GM18505 (cell line): ENCODE results near the gene SGF29.
"Not testable (repeated sequence)": the region's sequence is repeated elsewhere in the genome, so short reads cannot be mapped to it uniquely, and the experiment has no call there.

Source experiments
- ATAC-seq: cut with Tn5 transposase; IDR thresholded peaks from one replicate; pipeline ENCODE4 v1.9.1; 2021; ENCODE audit not compliant: unreplicated experiment
- POLR2A ChIP-seq: IDR thresholded peaks from 4 replicates; pipeline ENCODE4 v1.6.1; 2011; ENCODE audit warnings: borderline replicate concordance; ENCODE audit not compliant: insufficient read depth, insufficient read length; ENCODE audit errors: extremely low read depth

Gene SGF29

DNA sequence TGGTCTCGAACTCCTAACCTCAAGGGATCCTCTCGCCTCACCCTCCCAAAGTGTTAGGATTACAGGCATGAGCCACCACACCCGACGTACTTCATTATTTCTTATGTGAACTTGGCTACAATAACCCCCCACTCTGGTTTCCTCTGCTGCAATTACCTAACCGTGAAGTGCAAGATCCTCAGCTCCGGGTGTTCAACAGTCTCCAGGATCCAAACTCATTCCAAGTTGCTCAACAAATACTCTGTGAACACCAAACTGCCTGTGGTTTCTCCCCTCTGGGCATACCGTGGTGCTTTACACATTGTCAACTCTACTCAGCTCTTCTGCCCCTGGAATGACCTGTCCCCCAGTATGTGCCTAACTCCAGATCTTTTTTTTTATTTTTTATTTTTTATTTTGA lies 62.9 kb downstream of the SGF29 start:
- TF ChIP-seq POLR2A = no peak

DNA sequence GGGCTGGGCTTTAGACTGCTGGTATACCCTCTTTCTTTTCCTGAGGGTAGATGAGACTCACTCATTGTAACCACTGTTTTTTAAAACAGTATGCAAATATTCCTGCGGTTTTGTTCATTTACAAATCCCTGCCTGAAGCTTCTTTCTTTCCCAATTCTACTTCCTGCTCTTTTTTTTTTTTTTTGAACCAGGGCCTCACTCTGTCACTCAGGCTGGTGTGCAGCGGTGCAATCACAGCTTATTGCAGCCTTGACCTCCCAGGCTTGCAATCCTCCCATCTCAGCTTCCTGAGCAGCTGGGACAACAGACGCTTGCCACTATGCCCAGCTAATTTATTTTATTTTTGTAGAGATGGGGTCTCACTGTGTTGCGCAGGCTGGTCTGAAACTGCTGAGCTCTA lies 64.2 kb downstream of the SGF29 start:
- no peak for ATAC-seq
- TF ChIP-seq POLR2A = no peak

More for the DNA sequence above, 62.9 kb downstream of the SGF29 start:
- ATAC-seq = no peak

DNA sequence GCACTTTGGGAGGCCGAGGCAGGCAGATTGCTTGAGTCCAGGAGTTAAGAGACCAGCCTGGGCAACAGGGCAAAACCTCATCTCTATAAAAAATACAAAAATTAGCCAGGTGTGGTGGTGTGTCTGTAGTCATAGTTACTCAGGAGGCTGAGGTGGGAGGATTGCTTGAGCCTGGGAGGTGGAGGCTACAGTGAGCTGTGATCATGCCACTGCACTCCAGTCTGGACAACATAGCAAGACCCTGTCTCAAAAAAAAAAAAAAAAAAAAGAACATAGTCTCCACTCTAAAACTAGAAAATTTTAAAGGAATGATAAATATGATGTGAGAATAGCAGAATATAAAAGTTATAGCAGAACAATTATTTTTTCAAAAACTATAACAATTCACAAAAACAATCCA lies 66.6 kb downstream of the SGF29 start:
- not testable (repeated sequence) for ATAC-seq

DNA sequence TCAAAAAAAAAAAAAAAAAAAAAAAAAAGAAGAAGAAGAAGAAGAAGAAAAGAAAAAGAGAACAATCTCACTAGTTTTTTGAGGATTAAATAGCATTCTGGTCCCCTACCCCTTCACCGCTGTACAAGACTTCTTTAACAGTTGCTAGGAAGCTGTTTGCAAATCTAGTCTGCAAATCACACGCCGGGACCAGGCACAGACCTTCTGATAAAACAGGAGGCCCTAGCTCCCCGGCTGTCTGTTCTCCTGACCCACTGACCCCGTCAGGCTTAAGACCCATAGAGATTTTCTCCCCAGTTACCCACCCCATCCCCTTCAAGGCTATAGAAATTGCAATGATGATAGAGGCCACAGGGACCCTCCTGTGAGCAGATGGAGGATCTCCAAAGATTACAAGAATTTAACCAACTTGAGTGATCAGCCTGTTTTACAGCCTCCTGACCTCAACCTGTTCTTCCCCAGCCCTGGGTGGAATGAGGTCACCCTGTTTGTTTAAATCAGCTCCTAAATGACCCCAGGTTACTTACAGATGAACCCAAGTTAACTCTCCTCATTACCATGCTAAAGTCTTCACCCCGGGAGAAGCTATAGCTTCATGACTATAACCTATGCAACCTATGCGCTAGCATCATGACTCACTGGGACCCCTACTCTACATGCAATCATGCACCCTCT lies 67.9 kb downstream of the SGF29 start:
- no peak for TF ChIP-seq POLR2A

DNA sequence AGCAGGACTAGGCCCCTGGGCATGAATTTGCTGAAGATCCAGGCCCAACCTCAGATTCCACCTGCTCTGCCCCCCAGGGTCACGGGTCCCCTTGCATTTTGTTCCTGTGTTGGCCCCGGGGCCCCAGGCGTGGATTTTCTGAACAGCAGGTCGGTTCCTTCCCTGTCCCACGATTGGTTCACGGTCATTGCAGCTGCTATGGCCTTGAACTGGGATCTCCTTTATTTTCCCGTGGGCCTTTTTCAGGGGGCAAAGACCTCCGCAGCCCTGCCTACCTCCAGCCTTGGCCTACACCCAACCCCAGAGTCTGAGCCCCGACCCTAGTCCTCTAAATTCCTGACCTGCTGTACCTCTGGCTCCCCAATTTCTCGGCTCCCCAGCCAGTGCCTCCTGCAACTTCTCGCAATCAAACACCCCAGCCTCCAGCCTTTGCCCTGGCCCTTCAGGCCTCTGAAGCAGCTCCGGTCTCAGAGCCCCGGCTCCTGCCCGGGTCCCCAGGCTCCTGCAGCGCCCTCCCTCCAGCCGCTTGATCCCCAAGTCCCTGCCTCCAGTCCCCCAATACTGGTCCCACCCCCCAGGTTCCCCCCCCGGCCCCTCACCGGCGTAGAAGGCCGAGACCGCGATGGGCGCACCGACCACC lies 68.9 kb downstream of the SGF29 start:
- not testable (repeated sequence) for ATAC-seq

More for the DNA sequence above, 67.9 kb downstream of the SGF29 start:
- no peak for ATAC-seq

DNA sequence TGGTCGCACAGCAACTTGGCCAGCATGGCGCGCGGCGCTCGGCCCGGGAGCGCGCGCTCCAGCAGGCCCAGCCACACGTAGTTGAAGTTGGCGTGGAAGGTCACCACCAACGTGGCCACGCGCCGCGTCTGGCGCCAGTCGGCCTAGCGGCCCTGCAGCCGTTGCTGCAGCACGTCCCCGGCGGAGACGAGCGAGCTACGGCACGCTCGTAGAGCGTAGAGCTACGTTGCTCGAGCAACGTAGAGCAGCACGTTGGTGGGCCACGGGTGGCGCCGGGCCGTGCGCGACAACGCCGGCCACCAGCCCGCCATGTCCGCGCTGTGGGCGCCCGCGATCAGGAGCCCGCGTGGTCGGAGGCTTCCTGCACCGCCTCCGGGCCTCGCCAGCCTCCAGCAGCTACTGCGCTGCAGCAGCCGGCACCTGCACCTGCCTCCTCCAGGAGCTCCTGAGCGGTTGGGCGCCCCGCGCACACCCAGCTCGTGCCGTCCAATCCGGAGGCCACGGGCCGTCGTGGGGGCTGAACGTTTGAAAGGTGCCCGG lies 69.5 kb downstream of the SGF29 start:
- TF ChIP-seq POLR2A = no peak
- ATAC-seq = no peak

DNA sequence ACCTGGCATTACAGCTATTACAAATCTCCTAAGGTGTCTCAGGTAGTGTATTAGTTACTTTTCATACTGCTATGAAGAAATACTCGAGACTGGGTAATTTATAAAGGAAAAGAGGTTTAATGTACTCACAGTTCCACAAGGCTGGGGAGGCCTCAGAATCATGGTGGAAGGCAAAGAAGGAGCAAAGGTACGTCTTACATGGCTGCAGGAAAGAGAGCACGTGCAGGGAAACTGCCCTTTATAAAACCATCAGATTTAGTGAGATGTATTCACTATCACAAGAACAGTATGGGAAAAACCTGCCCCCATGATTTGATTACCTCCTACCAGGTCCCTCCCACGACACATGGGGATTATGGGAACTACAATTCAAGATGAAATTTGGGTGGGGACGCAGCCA lies 77.2 kb downstream of the SGF29 start:
- not testable (repeated sequence) for ATAC-seq

DNA sequence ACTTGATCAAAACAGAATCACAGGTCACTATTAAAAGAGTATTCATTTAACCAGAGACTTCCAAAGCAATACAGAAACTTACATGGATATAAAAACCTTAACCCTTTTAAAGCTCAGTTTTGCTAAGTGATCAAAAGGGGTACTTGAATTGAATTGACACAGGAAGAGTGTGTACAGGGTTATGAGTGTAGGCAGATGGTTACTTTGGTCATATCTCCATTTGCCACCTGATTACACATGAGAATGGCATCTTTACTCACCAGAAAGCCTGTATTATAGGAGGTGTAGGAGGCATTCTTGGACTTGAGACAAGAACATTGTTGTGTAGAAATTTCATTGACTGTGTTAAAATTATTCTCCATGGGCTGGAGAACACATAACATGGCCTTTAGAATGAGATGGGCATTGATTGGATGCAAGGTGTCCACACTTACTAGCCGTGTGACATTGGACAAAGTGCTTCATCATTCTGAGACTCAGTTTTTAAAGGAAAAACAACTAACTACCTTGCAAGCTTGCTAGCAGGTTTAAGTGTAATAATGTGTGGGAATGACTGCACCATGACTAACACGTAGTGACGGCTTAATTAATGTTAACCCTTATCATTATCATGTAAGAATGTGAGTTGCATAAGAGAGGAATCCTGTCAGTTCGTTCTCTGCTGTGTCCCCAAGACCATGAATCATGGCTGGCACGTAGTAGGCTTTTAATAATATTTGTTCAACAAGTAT lies 82.5 kb downstream of the SGF29 start:
- not testable (repeated sequence) for ATAC-seq

DNA sequence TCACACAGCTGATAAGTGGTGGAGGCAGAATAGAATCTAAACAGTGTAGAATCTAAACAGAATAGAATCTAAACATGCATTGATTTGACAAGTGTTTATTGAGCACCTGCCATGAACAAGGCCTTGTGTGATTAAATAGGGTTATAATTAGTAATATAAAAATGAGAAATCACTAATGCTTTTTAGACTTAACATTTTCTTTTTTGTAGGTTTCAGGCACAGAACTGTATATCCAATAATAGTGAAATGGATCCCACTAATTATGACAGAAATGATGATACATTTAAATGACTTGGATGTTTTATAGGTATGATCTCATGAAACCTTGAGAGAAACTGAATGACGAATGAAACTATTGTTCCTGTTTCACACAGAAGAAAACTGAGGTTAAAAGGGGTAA lies 84.0 kb downstream of the SGF29 start, which contains the start of gene NPIPB8:
TSS of gene NPIPB8 (plus strand) at position 301 of the 400 bp plus-strand sequence. CDS start 296 bp downstream, outside the sequence.
- not testable (repeated sequence) for ATAC-seq

DNA sequence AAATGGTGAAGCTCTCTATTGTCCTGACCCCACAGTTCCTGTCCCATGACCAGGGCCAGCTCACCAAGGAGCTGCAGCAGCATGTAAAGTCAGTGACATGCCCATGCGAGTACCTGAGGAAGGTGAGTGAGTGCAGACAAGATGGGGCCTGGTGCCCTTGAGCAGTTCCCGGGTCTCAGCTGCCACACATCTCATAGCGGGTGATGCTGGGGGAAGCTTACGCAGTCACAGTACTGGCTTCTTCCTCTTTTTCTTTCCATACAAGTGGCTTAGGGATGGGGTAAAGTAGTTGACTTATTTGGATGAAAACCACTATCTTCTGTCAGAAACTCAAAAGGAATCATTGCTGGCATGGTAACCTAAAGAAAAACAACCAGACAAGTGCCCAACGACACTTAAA lies 84.6 kb downstream of the SGF29 start:
- not testable (repeated sequence) for ATAC-seq

DNA sequence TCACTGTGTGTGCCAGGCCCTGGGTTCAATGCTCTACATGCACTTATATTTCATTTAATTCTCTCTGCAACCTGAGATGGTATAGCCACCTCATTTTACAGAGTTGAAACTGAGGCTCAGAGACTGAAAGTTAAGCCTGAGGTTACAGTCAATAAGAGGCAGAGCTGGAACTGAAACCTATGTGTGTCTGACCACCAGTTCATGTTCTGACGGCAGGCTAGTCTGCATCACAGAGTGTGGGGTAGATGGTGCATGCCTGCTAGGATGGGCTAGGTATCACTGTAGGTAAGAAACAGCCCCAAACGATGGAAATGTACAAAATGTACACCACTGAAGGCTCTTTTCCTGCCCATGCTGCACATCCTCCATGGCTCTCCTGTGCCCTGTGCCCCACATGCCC lies 86.2 kb downstream of the SGF29 start:
- ATAC-seq = not testable (repeated sequence)
